Ramos (cell line): ENCODE measurements around the gene P2RY13.

Experiments
- in situ Hi-C: fragments of 300-500 bp; cut with MboI; formaldehyde crosslinking; loops from one replicate; pipeline ENCODE4 v1.14.3; 2022; ENCODE audit warnings: low sequenced_read_pairs; ENCODE audit not compliant: unreplicated experiment

The P2RY13 gene

DNA sequence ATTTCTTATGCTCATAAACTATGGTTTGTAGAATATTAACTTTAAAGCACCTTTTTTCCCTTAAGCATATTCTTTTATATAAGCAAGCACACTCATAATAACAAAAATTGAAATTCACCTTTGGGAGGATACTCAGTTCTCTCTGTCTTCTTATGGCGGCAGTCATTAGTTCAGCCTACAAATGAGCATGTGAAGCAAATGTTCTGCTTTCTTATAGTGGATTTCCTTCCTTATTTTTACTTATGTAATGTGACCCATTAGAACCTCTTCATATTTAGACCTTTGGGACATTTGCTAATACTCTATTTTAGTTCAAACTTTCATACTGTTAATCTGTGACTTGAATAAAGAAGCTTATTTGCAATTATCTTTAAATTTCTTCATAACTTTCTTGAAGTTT lies at the start of gene P2RY13:
Gene P2RY13, minus strand, starts transcription at position 187 of the 400 bp plus-strand sequence. Its CDS starts 21 bp downstream, at position 166.
- in situ Hi-C loops = no loop called here

DNA sequence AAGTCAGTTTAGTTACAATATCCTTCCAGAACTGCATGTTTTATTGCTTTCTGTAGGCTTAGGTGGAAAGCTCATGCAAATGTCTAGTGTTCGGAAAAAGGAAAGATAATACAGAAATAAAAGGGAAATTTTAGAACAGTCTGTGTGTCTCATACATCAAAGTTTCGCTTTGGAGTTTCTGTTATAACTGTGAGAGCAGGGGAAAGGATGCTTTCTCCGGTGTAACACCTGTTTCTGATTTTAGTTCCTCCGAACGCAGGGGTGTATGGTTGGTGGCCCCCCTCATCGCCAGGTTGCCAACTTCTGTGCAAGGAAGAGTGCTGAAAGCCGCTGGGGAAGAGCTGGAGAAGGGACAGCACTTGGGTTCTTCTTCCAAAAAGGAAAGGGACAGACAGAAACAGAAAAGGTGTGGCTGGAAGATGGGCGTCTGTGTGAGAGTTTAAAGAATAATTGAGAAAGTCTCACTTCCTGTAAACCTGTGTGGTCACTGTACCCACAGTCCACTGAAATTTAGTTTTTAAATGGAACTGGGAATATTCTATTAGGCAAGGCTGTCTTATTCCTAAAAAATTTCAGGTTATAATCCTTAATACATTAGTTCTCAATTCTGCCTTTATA lies 48.5 kb upstream of the P2RY13 start:
- in situ Hi-C loops = no loop called here

DNA sequence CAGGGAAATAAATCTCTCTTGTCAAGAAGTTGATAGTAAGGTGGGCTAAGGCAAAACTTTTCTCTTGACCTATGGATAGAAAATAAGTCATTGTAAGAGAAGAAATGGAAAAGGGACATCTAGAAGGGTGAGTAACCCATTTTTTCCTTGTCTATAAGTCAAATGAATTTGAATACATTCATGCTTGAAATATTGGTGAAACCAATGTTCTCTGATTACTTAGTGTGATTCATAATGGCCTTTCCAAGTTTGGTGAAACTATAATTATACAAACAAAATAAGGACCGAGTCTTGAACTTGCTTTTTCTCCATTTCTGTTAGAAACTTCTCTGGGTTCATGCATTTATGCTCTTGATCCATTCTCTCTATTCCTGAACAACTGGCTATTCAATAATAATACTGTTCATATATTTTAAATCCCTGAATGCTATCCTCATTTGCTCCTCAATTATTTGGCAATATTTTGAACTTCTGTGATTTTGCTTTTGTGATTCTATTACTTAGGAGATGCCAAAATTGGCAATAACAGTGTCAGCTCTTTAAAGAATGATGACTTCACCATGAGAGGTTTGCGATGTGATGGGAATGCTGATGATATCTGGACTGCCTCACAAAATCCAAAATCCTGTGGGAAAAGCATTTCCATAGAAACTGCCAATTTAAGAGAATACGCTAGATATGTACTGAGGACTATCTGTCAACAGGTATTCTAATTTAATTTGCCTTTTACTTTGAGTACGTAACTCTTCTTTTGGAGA lies 42.9 kb upstream of the P2RY13 start:
- in situ Hi-C loops = no loop called here

DNA sequence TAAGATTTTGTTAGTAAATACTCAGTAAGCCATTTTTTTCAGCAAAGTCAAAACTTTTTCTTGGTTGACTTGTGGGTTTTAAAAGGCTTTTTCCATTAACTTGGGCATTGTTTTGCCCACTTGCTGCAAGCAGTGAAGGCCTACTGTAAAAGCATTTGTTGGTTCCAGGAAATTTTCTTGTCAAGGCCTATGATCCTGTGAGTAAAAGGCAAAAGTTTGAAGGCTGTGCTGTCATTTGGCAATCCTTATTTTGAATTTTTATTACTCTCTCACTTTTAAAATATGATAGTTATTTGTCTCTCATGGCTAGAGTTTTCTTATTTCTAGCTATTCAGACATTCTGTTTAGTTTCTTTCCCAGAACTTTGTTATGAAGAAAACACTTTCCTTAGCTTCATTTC lies 42.2 kb upstream of the P2RY13 start:
- in situ Hi-C loops = no loop called here

DNA sequence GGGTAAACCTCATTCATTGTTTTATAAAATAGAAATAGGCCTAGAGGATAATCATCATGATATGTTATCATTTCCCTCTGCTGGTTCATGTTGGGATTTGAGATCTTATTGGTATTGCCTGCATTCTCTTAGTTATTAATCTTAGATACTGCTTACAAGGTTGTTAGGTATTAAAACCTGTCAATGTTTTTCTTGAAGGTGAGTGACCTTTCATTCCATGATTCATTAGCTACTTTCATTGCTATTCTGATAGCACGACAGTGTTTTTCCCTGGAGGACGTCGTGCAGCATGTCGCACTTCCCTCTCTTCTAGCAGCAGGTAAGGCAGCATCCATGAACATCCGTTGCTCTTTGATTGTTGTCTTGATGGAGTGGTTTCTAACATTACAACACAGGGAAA lies 38.1 kb upstream of the P2RY13 start:
- in situ Hi-C loops = no loop called here

DNA sequence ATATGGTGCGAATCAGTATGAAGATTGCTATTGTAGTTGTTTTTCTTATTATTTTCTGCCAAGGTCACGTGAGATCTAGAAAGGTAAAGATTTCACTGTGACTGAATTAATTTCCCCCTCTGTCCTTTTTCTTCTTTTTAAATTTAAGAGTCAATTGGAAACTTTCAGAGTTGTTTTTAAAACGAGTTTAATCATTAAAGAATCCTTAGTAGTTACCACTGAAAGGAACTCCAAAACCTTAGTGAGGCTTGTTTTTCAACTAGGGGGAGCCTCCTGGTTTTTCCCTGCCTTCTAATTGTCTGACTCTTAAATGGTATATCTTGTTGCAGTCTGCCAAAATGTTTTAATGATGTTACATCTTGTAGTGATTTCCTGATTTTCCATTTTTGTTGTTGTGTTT lies 37.6 kb upstream of the P2RY13 start:
- in situ Hi-C loops = no loop called here

DNA sequence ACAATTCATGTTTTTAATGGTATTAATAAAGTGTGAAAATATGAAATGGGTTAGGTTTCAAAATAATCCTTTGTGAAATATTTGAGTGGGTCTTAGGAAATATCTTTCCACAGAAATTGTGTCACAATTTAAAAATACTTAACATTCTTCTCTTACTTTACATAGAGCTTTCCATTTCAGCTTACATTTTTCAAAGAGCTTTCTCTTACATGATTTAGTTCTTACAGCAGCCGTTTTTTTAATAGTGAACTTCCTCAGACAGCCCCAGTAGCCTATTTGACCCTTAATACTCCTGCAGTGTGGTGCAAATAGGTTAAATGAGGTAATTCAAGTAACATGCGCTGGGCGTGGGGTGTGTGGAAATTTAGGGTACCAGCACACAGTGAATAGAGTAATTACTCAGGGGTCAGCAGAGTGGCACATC lies 33.4 kb upstream of the P2RY13 start:
- in situ Hi-C loops = no loop called here

DNA sequence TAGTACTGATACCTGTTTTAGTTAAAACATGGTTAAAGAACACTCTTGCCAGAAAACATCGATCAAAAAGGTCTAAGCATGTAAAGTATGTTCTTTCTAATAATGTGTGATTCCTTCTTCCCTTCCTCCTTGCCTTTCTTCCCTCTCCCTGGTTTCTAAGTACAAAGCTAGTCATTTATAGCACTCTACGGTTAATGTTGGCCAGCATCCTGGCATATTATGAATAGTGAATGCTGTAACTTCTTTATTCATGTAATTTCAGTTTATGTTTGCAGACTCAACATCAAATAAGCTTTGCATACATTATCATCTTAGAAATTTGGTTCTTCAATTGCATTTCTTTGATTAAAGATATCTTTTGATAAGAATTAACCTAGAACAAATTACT lies 28.1 kb upstream of the P2RY13 start:
- in situ Hi-C loops = no loop called here

DNA sequence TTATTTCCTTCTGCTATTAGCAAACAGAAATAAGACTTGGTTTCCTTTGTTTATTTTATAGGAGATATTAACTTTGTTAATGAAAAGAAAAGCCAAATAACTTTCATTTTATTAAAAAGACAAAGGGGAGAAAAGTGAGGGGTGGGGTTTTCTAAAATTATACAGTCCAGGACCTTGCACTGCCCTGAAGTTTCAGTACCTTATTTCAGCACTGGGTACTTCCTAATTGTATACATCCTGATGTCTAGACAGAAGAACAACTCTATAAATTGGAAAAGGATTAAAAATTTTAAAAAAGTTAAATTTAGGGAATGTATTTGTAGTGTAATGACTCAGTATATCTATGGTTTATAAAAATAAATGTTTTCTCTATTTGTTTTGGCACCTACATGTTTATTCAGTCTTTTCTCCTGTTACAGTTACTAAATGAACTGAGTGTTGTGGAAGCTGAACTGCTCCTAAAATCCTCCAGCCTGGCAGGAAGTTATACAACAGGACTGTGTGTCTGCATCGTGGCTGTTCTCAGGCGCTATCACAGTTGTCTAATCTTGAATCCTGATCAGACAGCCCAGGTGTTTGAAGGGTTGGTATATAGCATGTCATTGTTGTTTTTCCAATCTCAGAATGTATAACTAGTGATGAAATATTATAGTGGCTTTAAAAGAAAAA lies 27.6 kb upstream of the P2RY13 start:
- in situ Hi-C loops = no loop called here

DNA sequence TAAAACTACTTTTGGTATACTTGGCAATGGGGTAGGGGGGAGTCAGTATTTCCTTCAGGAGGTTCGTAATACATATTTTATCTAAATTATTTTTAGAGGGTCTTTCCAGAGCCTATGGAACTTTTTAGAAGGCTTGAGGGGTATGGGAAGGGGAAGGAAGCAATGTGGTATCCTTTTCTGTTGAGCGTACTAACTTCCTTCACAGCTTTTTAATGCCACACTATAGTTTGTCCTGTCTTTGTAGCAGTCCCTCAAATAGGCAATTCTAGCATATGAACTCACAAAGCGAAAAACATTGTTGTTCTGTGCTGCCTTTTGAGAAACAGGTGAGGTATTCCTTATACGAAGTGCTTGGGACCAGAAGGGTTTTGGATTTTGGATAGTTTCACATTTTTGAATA lies 22.3 kb upstream of the P2RY13 start:
- in situ Hi-C loops = no loop called here

DNA sequence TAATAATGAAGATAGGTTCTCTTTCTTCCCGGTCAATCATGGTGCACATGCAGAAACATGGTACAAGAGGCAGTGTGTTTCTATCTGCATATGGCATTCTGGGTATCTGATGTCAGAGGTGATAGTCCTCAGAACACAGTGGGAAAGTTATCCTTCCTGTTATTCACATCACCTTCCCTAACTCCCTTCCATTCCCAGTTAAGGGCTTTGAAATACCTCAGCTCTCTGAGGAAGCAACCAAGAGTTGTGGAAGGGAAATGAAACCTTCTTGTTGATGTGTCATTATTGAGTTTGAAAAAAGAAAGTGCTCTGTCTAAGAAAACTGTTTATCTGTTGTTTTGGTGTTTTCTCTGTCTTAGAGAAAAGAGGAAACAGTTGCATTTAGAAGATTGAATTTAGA lies 21.9 kb upstream of the P2RY13 start:
- in situ Hi-C loops = no loop called here

DNA sequence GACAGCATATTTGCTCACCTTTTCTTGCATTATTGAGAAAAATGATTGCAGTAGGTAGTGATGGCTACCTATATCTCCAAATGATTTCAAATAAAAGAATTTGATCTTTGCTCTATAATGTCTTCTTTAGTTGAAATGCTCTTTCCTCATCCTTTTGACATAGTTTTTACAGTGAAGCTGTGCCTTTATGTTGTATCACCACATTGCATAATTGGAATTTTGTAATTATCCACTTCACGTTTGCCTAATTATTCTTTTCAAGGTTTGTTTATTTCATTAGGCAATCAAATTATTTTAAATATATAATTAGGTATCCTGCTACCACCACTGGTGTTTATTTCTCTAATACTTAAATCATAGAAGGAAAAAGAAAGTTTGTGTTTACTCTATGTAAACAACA lies 21.3 kb upstream of the P2RY13 start:
- in situ Hi-C loops = no loop called here

DNA sequence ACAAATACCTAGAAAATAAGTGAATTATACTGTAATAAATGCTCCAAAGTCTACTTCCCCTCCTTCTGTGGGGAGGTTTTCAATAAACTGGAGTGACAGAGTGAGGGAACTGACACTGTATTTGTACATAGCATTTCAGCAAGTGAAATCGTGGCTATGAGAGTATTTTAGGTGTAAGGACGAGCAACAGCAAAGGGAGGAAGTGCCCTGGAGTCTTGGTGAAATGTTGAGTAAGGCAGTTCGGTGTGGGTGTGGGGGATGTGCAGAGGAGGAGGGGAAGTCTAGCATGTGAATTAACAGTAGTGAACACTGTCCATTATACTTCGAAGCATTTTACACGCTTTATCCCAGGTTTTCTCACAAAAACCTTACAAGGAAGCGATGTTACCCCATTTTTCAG lies 18.1 kb upstream of the P2RY13 start:
- in situ Hi-C loops = no loop called here

DNA sequence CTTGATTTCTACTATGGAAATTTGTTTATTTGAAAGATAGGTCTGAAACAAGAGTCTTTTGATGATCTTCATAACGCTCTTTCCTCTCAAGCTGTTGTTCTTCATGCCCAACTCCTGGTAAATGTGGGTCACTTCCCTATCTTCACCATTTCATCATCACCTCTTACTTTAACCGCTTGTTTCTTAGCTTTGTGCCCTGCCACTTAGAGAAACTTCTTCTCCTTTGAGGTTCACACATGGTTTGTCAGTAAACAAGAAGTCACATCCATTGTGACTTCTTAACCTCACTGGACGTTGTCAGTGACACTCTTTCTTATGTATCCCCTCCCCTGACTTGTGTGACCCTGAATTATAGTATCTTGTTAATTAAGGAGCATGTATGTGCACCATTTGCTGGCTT lies 16.9 kb upstream of the P2RY13 start:
- in situ Hi-C loops = no loop called here

DNA sequence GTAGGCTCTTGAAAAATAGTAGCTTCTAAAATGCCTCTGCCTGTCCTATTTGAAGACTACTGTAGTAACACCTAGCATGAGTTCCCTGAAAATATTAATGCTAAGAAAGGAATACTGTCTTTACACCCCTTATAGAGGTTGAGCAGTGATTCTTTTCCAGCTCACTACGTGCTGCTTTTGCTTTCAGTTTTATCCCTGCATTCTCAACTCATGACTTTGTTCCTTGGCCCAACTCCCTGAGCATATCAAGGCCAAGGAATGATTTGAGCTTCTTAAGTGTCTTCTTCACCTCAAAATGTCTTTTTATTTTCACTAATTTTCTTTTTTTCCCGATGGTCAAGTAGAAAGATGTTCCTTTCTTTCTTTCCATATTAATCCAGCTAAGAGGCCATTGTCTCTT lies 16.5 kb upstream of the P2RY13 start:
- in situ Hi-C loops = no loop called here

DNA sequence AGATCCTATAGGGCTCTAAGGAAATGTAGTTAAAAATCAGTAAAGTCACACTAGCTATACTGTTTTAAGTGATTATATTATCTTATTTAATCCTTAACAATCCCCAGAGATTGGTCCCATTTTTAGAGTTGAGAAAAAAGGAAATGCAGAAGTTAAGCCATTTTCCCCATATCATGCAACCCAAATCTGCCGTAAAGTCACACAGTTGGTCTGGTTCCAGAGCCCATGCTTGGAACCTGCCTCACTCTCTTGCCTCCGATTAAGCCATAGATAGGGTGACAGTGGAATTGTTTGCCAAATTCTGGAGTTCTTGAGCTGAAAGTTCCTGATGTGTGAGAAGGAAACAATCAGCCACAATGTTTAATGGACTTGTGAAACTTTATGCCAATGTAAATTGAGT lies 2.3 kb upstream of the P2RY13 start:
- in situ Hi-C loops = no loop called here

DNA sequence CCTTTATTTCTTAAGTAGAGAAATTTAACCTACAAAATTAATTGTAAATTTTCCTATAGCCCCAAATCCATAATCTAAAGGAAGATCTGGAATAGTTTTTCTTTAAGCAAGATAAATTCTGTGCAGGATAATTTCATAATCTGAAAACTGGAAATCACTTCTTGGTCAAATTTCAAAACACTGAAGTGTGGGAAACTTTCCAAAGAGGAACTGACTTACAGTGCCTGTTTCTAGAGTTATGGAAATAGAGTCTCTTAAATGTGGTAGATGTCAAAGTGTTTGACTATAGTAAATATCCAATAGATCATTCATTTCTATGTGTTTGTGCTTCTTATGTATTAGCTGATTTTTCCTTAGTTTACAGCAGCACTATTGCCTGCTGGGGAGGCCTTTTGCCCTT lies 1.6 kb upstream of the P2RY13 start:
- in situ Hi-C loops = no loop called here

DNA sequence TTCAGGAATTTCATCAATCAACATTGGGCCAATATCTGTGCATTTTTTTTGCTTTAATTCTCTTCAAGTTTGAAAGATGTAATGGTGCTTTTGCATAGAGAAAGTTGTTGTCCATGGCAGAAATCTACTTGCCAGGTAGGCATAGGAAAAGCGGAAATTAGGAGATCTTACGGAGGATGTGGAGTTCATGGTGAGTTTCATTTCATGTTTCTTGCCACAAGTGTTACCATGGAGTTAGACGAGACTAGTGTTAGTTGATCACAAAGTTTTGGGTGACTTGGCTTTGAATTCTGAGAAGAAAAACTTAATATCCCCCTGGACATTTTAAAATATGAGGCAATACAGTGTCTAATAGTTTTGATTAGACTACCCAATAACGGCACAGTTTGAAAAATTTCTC lies 1.0 kb upstream of the P2RY13 start:
- in situ Hi-C loops = no loop called here

DNA sequence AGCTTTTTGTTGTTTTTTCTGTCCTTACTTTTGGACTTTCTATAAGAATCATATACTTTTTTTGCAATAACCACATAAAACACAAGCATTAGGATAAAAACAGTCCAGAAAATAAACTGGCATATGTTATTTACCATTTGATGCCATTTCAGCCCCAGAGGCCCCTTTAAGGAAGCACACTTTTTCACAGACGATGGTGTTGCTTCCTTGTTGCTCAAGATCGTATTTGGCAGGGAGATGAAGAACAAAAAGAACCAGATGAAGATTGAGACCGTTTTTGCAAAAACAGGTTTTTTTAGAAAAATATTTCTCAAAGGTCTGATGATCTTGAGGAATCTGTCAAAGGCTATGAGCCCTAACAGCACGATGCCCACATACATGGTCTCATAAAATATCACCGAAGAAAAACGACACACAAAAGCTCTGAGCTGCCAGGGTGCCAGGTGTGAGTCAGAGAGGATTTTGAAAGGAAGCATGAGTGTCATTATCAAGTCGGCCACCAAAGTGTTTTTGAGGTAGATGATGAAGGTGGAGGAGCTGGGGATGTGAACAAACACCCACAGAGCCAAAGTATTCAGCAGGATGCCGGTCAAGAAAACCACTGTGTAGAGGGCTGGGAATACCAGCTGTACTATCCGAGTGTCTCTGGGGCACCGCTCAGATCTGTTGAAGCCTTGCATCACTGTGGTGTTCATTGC lies 902 bp downstream of the P2RY13 start:
- in situ Hi-C loops = no loop called here

DNA sequence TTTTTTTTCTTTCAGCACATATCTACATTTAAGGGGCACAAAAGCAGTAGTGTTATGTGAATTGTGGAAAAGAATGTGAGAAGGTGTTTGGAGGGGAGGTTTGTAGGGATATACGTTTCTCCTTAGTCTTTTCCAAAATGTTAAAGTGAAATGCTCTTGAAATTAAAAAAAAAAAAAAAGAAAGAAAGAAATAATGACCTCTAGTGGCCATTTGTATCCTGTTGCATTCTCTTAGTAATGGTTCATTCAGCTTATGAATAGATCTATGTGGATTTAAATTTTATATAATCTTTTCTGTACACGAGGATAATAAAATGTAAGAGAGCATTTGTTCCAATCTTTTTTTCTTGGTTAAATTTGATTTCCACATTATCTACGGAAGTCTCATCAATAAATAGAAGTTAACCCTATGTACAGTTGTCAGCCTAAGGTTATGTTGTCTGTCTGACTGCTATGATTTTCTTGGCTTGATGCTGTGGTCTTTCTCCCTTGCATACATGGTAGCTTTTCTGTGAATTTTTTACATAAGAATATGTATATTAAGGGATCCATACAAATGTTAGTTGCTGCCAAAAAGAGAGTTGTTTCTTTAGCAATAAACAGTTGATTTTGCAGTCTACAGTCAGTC lies 1.7 kb downstream of the P2RY13 start:
- in situ Hi-C loops = no loop called here

DNA sequence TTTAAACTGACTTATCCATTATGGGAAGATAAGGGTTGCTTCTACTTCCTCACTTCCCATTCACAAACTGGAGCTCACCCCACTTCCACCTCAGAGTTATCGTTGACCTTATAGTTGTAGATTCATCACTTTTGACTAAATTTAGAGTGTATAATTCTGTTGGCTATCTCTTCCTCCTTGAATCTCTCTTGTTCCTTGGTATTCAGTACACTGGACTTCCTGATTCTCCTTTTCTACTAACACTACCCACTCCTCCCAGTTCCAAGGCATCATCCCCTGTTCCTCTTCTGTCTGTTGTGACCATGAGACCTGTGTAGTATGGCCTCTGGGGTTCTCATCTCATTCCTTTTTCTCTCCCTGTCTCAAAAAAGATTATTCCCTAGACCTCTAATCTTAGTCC lies 6.8 kb downstream of the P2RY13 start:
- in situ Hi-C loops = no loop called here
